Medulla oblongata (tissue), 1 donor: ENCODE measurements around the gene COA1.
"Not testable (repeated sequence)": the region's sequence is repeated elsewhere in the genome, so short reads cannot be mapped to it uniquely, and the experiment has no call there.

Source experiments
- DNase-seq: peaks from one replicate; pipeline ENCODE4 v3.0.0-alpha.2; 2015; ENCODE audit errors: extremely low spot score

The COA1 gene, protein sequence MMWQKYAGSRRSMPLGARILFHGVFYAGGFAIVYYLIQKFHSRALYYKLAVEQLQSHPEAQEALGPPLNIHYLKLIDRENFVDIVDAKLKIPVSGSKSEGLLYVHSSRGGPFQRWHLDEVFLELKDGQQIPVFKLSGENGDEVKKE

GRCh38 chr7:43729214-43729923 lies at the start of gene COA1:
Gene COA1, minus strand, starts transcription at chr7:43729523. Its CDS starts 80,909 bp downstream, at chr7:43648614.
- DNase-seq, result peak; percentile 90

DNA sequence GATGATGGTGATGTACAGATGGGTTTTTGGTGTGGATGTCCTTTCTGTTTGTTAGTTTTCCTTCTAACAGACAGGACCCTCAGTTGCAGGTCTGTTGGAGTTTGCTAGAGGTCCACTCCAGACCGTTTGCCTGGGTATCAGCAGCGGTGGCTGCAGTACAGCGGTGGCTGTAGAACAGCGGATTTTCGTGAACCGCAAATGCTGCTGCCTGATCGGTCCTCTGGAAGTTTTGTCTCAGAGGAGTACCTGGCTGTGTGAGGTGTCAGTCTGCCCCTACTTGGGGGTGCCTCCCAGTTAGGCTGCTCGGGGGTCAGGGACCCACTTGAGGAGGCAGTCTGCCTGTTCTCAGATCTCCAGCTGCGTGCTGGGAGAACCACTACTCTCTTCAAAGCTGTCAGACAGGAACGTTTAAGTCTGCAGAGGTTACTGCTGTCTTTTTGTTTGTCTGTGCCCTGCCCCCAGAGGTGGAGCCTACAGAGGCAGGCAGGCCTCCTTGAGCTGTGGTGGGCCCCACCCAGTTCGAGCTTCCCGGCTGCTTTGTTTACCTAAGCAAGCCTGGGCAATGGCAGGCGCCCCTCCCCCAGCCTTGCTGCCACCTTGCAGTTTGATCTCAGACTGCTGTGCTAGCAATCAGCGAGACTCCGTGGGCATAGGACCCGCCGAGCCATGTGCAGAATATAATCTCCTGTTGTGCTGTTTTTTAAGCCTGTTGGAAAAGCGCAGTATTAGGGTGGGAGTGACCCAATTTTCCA lies 49.1 kb upstream of the COA1 start:
- not testable (repeated sequence) for DNase-seq

- not testable (repeated sequence) for DNase-seq
Observed at GRCh38 chr7:43775255-43775654, 45.9 kb upstream of the COA1 start.

DNA sequence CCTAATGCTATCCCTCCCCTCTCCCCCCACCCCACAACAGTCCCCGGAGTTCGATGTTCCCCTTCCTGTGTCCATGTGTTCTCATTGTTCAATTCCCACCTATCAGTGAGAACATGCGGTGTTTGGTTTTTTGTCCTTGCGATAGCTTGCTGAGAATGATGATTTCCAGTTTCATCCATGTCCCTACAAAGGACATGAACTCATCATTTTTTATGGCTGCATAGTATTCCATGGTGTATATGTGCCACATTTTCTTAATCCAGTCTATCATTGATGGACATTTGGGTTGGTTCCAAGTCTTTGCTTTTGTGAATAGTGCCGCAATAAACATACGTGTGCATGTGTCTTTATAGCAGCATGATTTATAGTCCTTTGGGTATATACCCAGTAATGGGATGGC lies 43.9 kb upstream of the COA1 start:
- not testable (repeated sequence) for DNase-seq

DNA sequence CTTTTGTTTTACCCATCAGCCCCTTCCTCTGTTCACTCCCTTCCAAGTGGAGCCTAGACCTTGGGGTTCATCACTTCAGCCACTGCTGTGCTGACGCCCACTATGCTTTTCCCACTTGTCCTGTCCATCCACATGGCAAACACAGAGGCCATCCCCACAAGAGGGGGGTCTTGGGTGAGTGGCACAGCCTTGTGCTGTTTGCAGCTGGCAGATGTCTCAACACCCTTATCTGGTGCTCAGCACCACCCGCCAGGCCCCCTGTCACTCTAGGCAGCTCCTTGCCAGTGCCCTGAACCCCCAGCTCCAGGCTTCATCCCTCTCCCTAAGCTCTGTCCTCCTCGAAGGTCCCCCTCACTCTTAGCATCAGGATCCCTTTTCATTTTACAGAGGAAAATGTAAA lies 42.2 kb upstream of the COA1 start:
- no peak for DNase-seq

DNA sequence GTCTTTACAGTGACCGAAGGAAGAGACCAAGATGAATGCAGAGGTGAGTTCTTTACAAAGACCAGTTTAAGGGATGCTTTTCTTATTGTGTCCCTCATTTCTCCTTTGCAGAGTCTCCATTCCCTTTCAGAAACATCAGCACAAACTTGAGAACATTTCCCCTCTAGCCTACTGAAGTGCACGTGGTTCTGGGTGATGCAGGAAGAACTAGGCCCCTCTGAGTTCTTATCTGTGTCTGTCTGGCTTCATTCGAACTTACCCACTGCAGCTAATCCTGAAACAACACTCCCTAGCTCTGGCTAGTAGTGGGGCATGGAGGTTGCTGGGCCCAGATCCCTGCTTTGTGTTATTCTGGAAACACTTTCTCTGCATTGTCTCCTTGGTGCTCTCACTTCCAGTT lies 41.8 kb upstream of the COA1 start:
- DNase-seq, result no peak

- DNase-seq, result no peak
Observed at GRCh38 chr7:43769791-43770465, 40.6 kb upstream of the COA1 start.

- DNase-seq, result no peak
Observed at GRCh38 chr7:43769281-43769680, 40.0 kb upstream of the COA1 start.

GRCh38 chr7:43768887-43769272 lies 39.6 kb upstream of the COA1 start:
- no peak for DNase-seq

DNA sequence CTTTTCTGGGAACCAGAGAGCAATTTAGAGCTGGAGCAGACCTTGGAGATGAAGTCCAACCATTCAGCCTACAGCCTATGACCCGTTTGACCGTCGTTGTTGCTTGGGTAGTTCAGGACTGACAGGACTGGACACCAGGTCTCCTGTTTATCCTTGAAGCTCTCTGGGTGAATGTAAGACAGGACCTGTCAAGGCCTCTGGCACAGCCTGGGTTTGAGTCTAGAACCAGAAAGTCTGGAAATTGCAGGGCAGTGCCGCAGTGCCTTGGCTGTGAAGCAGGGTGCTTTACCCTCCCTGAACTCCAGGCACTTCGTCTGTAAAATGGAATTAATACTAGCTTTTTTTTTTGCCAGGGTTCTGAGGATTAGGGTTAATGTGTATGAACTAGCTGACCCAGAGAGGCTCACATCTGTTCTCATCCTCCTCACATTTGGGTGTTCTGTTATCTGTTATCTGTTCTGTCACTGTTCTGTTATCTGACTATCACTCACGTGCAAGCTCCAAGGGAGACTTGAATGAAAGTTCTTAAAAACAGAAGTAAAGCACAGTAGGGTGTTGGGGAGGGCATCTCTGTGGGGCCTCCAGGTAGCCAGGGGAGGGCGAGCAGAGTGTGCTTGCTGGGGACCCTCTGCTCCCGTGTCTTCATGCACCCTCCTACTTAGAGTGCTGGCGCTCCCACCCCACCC lies 39.0 kb upstream of the COA1 start:
- no peak for DNase-seq

DNA sequence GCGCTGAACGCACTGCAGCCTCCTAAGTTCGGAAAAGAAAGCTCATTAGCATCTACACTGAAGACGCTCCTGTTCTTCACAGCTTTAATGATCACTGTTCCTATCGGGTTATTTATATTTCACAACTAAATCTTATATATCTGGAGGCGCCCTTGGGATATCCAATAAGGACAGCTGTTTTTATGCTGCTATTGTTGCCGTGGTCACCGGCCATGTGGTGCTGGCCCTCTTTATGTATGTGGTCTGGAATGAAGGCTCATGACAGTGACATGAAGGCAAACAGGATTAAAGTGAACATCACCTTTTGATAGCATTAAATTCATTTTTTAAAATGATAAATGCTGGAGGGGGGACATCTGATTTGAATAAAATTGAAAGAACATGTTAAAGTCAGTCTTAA lies 38.0 kb upstream of the COA1 start:
- DNase-seq, result no peak

- no peak for DNase-seq
Observed at GRCh38 chr7:43766564-43766963, 37.2 kb upstream of the COA1 start.

- DNase-seq, result no peak
Observed at GRCh38 chr7:43764807-43765491, 35.6 kb upstream of the COA1 start.

GRCh38 chr7:43764039-43764761 lies 34.9 kb upstream of the COA1 start:
- DNase-seq, result no peak

- no peak for DNase-seq
Observed at GRCh38 chr7:43763183-43763582, 33.9 kb upstream of the COA1 start.

DNA sequence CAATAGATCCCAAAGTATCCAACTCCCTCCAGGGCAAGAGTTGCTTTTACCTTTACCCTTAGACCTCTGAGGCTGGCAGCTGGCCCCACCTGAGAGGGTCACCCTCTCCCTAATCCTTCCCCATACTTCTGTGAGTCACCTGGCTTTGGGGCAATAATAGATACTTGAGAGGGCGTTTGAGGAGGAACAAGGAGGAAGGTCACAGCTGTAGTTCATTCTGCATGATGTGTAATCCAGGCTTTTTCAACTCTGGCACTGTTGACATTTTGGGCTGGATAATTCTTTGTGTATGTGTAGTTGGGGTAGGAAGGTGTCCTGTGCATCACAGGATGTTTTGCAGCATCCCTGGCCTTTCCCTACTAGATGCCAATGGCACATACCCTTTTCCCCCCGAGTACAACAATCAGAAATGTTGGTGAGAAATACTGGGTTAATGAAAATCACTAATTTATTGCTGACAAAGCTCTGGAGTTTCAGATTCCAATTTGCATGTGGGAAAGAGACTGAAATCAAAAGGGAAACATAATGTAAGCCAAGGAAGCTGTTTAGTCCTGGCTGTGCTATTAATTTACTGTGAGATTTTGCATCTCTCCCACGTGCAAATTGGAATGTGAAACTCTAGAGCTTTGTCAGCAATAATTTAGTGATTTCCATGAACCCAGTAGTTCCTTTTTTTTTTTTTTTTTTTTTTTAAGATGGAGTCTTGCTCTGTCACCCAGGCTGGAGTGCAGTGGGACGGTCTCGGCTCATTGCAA lies 32.8 kb upstream of the COA1 start:
- DNase-seq, result no peak

DNA sequence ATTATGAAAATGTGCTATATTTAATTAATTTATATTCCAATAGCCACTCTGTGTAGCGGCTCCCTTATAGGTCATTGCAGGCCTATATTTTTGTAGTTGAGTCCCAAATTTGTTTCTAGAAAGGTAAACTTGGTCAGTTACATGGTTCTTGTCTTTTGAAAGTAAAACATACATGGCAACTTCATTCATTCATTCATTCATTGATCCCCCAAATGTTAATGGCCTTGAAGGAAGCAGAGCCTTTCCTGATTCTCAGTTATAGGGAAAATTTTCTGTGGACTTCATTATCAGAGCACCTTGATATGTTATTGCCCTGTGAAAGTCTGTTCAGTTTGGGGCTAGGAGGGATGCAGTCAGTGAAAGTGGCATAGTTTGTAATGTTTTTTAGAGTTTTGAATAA lies 32.1 kb upstream of the COA1 start:
- no peak for DNase-seq

- no peak for DNase-seq
Observed at GRCh38 chr7:43760861-43761260, 31.5 kb upstream of the COA1 start.

DNA sequence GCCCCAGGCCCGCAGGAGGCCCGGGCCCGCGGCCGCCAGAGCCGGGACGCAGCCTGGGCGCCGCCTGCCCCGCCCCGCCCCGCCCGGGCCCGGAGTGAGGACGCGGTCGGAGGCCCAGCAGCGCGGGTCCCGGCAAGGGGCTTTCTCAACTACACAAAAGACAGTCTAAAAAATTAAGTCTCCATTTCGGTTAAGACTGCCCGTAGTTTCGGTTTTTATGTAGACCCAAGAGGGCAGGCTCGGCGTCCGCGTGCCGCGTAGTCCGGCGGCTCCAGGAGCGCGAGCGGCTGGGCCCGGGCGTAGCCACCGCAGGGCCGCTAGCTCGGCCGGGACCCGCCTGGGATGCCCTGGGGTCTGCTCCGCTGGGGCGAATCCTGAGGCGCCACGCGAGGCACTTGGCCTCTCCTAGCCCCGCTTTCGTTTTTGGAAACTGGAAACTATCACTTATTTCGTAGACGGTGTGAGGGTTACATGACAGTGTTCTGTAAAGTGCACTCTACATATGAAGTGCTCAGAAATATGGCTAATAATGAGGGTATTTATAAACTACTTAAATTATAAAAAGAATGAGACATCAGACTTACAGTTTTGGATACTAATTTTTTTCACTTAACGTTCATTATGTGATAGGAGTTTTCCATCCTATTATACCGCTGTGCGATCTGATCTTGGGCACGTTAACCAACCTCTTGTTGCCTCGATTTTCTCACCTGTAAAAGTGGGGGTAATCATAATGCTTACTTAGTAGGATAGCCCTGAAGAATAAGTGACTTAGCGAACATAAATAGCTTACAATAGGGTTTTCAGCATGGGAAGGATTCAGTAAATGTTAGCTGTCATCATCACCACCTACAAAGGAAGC lies 29.7 kb upstream of the COA1 start:
- peak; percentile 11 for DNase-seq
